Aorta (tissue), 5 donors: ENCODE results near the gene CLPX. TPM values are rescaled to one million over a fixed set of nuclear protein-coding genes. Genes with fewer than 3 reads are reported as not detected.
"Not testable (repeated sequence)": the region's sequence is repeated elsewhere in the genome, so short reads cannot be mapped to it uniquely, and the experiment has no call there.

Experiments used
- ATAC-seq: fragments of 200-7000 bp; cut with Tn5 transposase; one replicate; pipeline ENCODE4 v1.9.1; 2022; ENCODE audit warnings: moderate library complexity; ENCODE audit not compliant: low FRiP score
- DNase-seq, 2 donors: peaks; one replicate each; pipeline ENCODE4 v3.0.0-alpha.2; 2020
- H3K27ac ChIP-seq, 2 donors: one replicate each; pipeline ENCODE4 v1.5.1; 2013; ENCODE audit warnings: low read length in 2 of 2, mild to moderate bottlenecking in 2 of 2, moderate library complexity in 2 of 2, control low read depth in 1 of 2, inconsistent platforms in 1 of 2, low read depth in 1 of 2
- H3K27me3 ChIP-seq, 2 donors: one replicate each; pipeline ENCODE4 v1.6.1; 2013; ENCODE audit warnings: control low read depth in 1 of 2, low read length in 1 of 2, mild to moderate bottlenecking in 1 of 2, moderate library complexity in 1 of 2; ENCODE audit not compliant: insufficient read depth in 2 of 2, control insufficient read depth in 1 of 2
- H3K36me3 ChIP-seq, 2 donors: one replicate each; pipeline ENCODE4 v1.6.1; 2013; ENCODE audit warnings: control low read depth in 1 of 2, low read length in 1 of 2, mild to moderate bottlenecking in 1 of 2; ENCODE audit not compliant: insufficient read depth in 2 of 2, control insufficient read depth in 1 of 2
- H3K4me1 ChIP-seq, 2 donors: one replicate each; pipeline ENCODE4 v1.6.1; 2013; ENCODE audit warnings: low read length in 2 of 2, control low read depth in 1 of 2, mild to moderate bottlenecking in 1 of 2, moderate library complexity in 1 of 2; ENCODE audit not compliant: insufficient read depth in 2 of 2, control insufficient read depth in 1 of 2
- H3K4me3 ChIP-seq, 2 donors: one replicate each; pipeline ENCODE4 v1.5.1; 2013; ENCODE audit warnings: low read length in 2 of 2, control low read depth in 1 of 2, mild to moderate bottlenecking in 1 of 2
- H3K9me3 ChIP-seq: one replicate; pipeline ENCODE4 v1.6.1; 2013; ENCODE audit warnings: mild to moderate bottlenecking, low read length; ENCODE audit not compliant: control insufficient read depth
- WGBS, 2 donors: extraction: QIAGEN DNeasy Blood & Tissue Kit; methylation state at CpG; one replicate each; pipeline ENCODE4 v1.1.7; 2013; 5-methylcytosine and 5-hydroxymethylcytosine counted together
- intact Hi-C, 2 donors: fragments of 100-400 bp; cut with DNase I; formaldehyde crosslinking; loops; one replicate each; pipeline versions ENCODE4 v1.14.2 to v1.15.0; 2022
- polyA plus RNA-seq, 2 donors: library from polyadenylated mRNA; stranded (reverse); fragments of 200-250 nt; gene quantifications; one replicate each; pipeline ENCODE4 v1.2.3, GENCODE V29; 2013
- total RNA-seq, 2 donors: library from RNA; stranded (reverse); fragmentation: NEBNext Ultra II Directional; extraction: Animal tissue kit (Norgen Biotek cat#: 25700); gene quantifications; one replicate each; pipeline ENCODE4 v1.2.1, GENCODE V29; 2021
- donor health status: healthy with polysubstance abuse.
- donor health status: Bipolar disorder and iron deficiency.
- donor health status: DM: no; HTN: no; CAD: no.
- donor health status: DM: no; HTN: no; CAD: no.
- donor health status: DM: yes; HTN: yes; CAD: no.

CLPX gene
- total and polyA plus RNA-seq, 4 donors, result 11.0 to 43.9 (median 26.6) TPM

GRCh38 chr15:65110676-65111292 lies 74.4 kb downstream of the CLPX start:
- H3K9me3 ChIP-seq, result no peaks in the 10 kb centered on the region
- WGBS, 2 donors, result 13 to 22% methylated on average over 3 of the region's 3 CpGs
- no peak overlapping the region for H3K27ac ChIP-seq
- intact Hi-C loops, result no loop called here
- no peaks in the 10 kb centered on the region for H3K4me1 ChIP-seq
- peaks cover 2 to 5% of the 10 kb centered on the region in 2 donors for H3K36me3 ChIP-seq
- H3K27me3 ChIP-seq, result no peaks in the 10 kb centered on the region
- no peak overlapping the region for H3K4me3 ChIP-seq
- DNase-seq (no peak), ATAC-seq (no peak)

- no peaks in the 10 kb centered on the region for H3K9me3 ChIP-seq
- 84 to 86% methylated on average over 6 of the region's 6 CpGs for WGBS, 2 donors
- no peak for ATAC-seq
These were observed 79.0 kb downstream of the CLPX start for GRCh38 chr15:65106011-65106590.

GRCh38 chr15:65105038-65105437 lies 80.1 kb downstream of the CLPX start:
- Histone ChIP-seq H3K36me3 (no peaks in the 10 kb centered on the region), H3K4me1 (no peaks in the 10 kb centered on the region), H3K27me3 (no peaks in the 10 kb centered on the region), H3K9me3 (no peaks in the 10 kb centered on the region), H3K4me3 (no peak overlapping the region), H3K27ac (no peak overlapping the region)
- no peak for DNase-seq
- intact Hi-C loops, result no loop called here
- ATAC-seq, result no peak
- WGBS, 2 donors, result 88% methylated on average over 5 of the region's 5 CpGs

More at GRCh38 chr15:65106011-65106590, 79.0 kb downstream of the CLPX start:
- H3K27ac ChIP-seq, result no peak overlapping the region
- no peaks in the 10 kb centered on the region for H3K36me3 ChIP-seq
- peak in 1 of 2 donors; percentile 59 for DNase-seq
- intact Hi-C loops, result no loop called here
- H3K27me3 ChIP-seq, result no peaks in the 10 kb centered on the region
- H3K4me1 ChIP-seq, result no peaks in the 10 kb centered on the region
- no peak overlapping the region for H3K4me3 ChIP-seq

- Histone ChIP-seq H3K27me3 (no peaks in the 10 kb centered on the region), H3K36me3 (peaks cover 0 to 4% of the 10 kb centered on the region in 2 donors), H3K27ac (no peak overlapping the region), H3K4me1 (no peaks in the 10 kb centered on the region), H3K9me3 (no peaks in the 10 kb centered on the region), H3K4me3 (no peak overlapping the region)
- ATAC-seq (no peak), DNase-seq (no peak)
- intact Hi-C loops, result loop anchor here in 1 of 2 donors (5.0 kb wide), 1 partner anchor 51 kb away; no protein-coding TSS in a partner anchor
- 95% methylated on average over 3 of the region's 3 CpGs for WGBS, 2 donors
These were observed 82.2 kb downstream of the CLPX start for GRCh38 chr15:65102912-65103311.

GRCh38 chr15:65101891-65102708 lies 83.0 kb downstream of the CLPX start:
- no peak for DNase-seq
- 58 to 70% methylated on average over 47 to 75 of the region's 75 CpGs for WGBS, 2 donors
- no peaks in the 10 kb centered on the region for H3K4me1 ChIP-seq
- no peak overlapping the region for H3K27ac ChIP-seq
- H3K9me3 ChIP-seq, result no peaks in the 10 kb centered on the region
- H3K4me3 ChIP-seq, result no peak overlapping the region
- intact Hi-C loops, result loop anchor here (1.0 to 5.0 kb wide), 3 partner anchors 48 to 69 kb away; no protein-coding TSS in a partner anchor
- ATAC-seq, result peak; percentile 17
- H3K27me3 ChIP-seq, result no peaks in the 10 kb centered on the region
- peaks cover 0 to 4% of the 10 kb centered on the region in 2 donors for H3K36me3 ChIP-seq

GRCh38 chr15:65101411-65101890 lies 83.7 kb downstream of the CLPX start:
- no peak overlapping the region for H3K4me3 ChIP-seq
- ATAC-seq, result peak; percentile 74
- DNase-seq, result peak; percentile 82 to 93
- H3K4me1 ChIP-seq, result no peaks in the 10 kb centered on the region
- H3K27ac ChIP-seq, result no peak overlapping the region
- WGBS, 2 donors, result 28% methylated on average over 9 of the region's 9 CpGs
- intact Hi-C loops, result loop anchor here (1.0 to 5.0 kb wide), 3 partner anchors 47 to 68 kb away; no protein-coding TSS in a partner anchor
- no peaks in the 10 kb centered on the region for H3K27me3 ChIP-seq
- no peaks in the 10 kb centered on the region for H3K9me3 ChIP-seq
- peaks cover 0 to 4% of the 10 kb centered on the region in 2 donors for H3K36me3 ChIP-seq

- intact Hi-C loops, result loop anchor here in 1 of 2 donors (5.0 kb wide), 1 partner anchor 48 kb away; no protein-coding TSS in a partner anchor
- DNase-seq (no peak), ATAC-seq (no peak)
- Histone ChIP-seq H3K9me3 (no peaks in the 10 kb centered on the region), H3K4me1 (no peaks in the 10 kb centered on the region), H3K36me3 (peaks cover 0 to 4% of the 10 kb centered on the region in 2 donors), H3K4me3 (no peak overlapping the region), H3K27ac (no peak overlapping the region), H3K27me3 (no peaks in the 10 kb centered on the region)
- WGBS, 2 donors, result 40 to 61% methylated on average over 7 of the region's 7 CpGs
These were observed 84.7 kb downstream of the CLPX start for GRCh38 chr15:65100442-65100841.

DNA sequence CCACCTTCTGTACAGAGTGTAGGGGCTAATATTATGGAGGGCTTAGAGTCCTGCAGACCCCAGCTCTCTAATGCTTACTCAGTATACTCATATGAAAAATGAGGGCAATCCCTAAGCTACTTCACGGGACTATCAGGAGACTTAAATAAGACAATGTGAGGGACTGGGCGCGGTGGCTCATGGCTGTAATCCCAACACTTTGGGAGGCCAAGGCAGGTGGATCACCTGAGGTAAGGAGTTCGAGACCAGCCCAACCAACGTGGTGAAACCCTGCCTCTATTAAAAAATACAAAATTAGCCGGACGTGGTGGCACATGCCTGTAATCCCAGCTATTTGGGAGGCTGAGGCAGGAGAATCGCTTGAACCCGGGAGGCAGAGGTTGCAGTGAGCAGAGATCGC lies 85.3 kb downstream of the CLPX start:
- H3K9me3 ChIP-seq, result not testable (repeated sequence)

More for the DNA sequence above, 85.3 kb downstream of the CLPX start:
- ATAC-seq, H3K4me3 ChIP-seq, H3K36me3 ChIP-seq, H3K27me3 ChIP-seq, H3K27ac ChIP-seq, H3K4me1 ChIP-seq: not testable (repeated sequence)
- peak in 1 of 2 donors; percentile 43 for DNase-seq
- intact Hi-C loops, result loop anchor here in 1 of 2 donors (5.0 kb wide), 1 partner anchor 48 kb away; no protein-coding TSS in a partner anchor
- 89 to 90% methylated on average over 10 of the region's 10 CpGs for WGBS, 2 donors
